ENCODE data around the gene CACNG1. TPM values are rescaled to one million over a fixed set of nuclear protein-coding genes. Genes with fewer than 3 reads are reported as not detected.
A peak's percentile ranks its signal among the peaks of the same experiment; 100 is the strongest.
"Not testable (repeated sequence)": the region's sequence is repeated elsewhere in the genome, so short reads cannot be mapped to it uniquely, and the experiment has no call there.

Gene CACNG1
- polyA plus RNA-seq, 3 donors: not detected

DNA sequence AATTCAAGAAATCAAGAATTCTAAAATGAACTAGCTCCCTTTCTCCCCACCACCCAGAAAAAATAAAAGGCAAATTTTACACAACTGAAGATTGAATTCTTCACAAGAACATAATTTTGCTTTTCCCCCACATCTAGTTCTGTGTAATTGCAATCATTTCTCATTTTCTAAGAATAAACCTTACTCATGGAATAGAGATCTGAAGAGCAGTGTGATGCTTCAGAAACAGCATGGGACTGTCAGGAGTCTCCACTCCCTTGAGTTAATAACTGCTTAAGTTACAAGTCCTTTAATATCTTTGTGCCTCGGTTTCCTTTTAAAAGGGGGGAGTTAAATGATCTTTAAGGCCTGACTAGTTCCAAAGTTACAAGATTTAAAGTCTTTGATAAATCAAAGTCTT, 53.7 kb downstream of the CACNG1 start:
- H3K27ac Mint-ChIP-seq: no peak overlapping the region
- H3K36me3 ChIP-seq (replicated peaks in 1 of 2; ENCODE audit: control insufficient read depth in 1 of 2, insufficient read depth in 2 of 2, low read length in 2 of 2): peaks cover 34 to 96% of the 10 kb centered on the region in 2 donors
- peaks cover 49 to 74% of the 10 kb centered on the region in 2 donors for H3K36me3 Mint-ChIP-seq
- no peak overlapping the region for H3K4me2 ChIP-seq (replicated peaks; ENCODE audit: extremely low read depth, low read length, poor library complexity, severe bottlenecking)
- intact Hi-C loops (cut with micrococcal nuclease): no loop called here
- H4K20me1 ChIP-seq (ENCODE audit: insufficient read depth, low read length): peaks cover 100% of the 10 kb centered on the region
- H3K79me2 ChIP-seq (ENCODE audit: insufficient read depth, low read length): peaks cover 95% of the 10 kb centered on the region
- DNase-seq: no peak
- H3K4me1 Mint-ChIP-seq: peaks cover 18% of the 10 kb centered on the region
- no peak overlapping the region for H2AFZ ChIP-seq (ENCODE audit: insufficient read depth, low read depth, low read length, poor library complexity, severe bottlenecking)
- no peaks in the 10 kb centered on the region for H3K27me3 ChIP-seq (ENCODE audit: control insufficient read depth in 2 of 2, insufficient read depth in 2 of 2, low read length in 2 of 2)
- no peak overlapping the region for H3K27ac ChIP-seq (ENCODE audit: low read depth in 1 of 2, low read length in 2 of 2)
- no peak overlapping the region for H3K4me3 ChIP-seq (replicated peaks in 1 of 3; ENCODE audit: low read depth in 2 of 3, low read length in 3 of 3)
- TF ChIP-seq, protein P1, sequence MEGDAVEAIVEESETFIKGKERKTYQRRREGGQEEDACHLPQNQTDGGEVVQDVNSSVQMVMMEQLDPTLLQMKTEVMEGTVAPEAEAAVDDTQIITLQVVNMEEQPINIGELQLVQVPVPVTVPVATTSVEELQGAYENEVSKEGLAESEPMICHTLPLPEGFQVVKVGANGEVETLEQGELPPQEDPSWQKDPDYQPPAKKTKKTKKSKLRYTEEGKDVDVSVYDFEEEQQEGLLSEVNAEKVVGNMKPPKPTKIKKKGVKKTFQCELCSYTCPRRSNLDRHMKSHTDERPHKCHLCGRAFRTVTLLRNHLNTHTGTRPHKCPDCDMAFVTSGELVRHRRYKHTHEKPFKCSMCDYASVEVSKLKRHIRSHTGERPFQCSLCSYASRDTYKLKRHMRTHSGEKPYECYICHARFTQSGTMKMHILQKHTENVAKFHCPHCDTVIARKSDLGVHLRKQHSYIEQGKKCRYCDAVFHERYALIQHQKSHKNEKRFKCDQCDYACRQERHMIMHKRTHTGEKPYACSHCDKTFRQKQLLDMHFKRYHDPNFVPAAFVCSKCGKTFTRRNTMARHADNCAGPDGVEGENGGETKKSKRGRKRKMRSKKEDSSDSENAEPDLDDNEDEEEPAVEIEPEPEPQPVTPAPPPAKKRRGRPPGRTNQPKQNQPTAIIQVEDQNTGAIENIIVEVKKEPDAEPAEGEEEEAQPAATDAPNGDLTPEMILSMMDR (IDR thresholded peaks at IDR 0.05): no peak
- no CpG with 5 or more reads among the region's 1 CpG for whole genome bisulfite sequencing (ENCODE audit: insufficient coverage)
- H3K27me3 Mint-ChIP-seq (ENCODE audit: low read depth in 3 of 3): peaks cover 0 to 3% (median 0%) of the 10 kb centered on the region in 3 donors
- H3K9me3 Mint-ChIP-seq: peaks cover 0 to 3% (median 0%) of the 10 kb centered on the region in 7 donors
- H3K4me3 Mint-ChIP-seq: no peak overlapping the region
- no peak overlapping the region for H3K9ac ChIP-seq (ENCODE audit: insufficient read depth, low read length, poor library complexity, severe bottlenecking)
- H3K9me3 ChIP-seq (replicated peaks in 1 of 2; ENCODE audit: control insufficient read depth in 1 of 2, insufficient read depth in 1 of 2, low read length in 2 of 2): no peaks in the 10 kb centered on the region
- H3K4me1 ChIP-seq (ENCODE audit: control insufficient read depth in 1 of 2, insufficient read depth in 2 of 2, low read length in 2 of 2): no peaks in the 10 kb centered on the region

DNA sequence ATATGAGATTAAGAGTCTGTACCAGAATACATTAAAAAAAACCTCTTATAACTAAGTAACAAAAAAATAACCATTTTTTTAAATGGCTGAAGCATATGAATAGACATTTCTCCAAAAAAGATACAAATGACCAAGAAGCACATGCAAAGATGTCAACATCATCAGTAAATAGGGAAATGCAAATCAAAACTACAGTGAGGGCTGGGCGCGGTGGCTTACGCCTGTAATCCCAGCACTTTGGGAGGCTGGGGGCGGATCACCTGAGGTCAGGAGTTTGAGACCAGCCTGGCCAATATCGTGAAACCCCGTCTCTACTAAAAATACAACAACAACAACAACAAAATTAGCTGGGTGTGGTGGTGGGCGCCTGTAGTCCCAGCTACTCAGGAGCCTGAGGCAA, 60.3 kb downstream of the CACNG1 start:
- H3K27ac Mint-ChIP-seq: peak overlapping the region; percentile 93 to 99 (median 97)
- H3K36me3 Mint-ChIP-seq: peaks cover 55 to 74% of the 10 kb centered on the region in 2 donors
- peak overlapping the region; percentile 58 for H3K9ac ChIP-seq (ENCODE audit: insufficient read depth, low read length, poor library complexity, severe bottlenecking)

More for the DNA sequence above, 60.3 kb downstream of the CACNG1 start:
- intact Hi-C loops (cut with micrococcal nuclease): loop anchor here in 1 of 2 donors (2.0 kb wide), 1 partner anchor 30 kb away; no protein-coding TSS in a partner anchor
- Histone ChIP-seq H3K4me1 (ENCODE audit: control insufficient read depth in 1 of 2, insufficient read depth in 2 of 2, low read length in 2 of 2) (peaks cover 15 to 23% of the 10 kb centered on the region in 2 donors), H3K79me2 (ENCODE audit: insufficient read depth, low read length) (peaks cover 52% of the 10 kb centered on the region), H4K20me1 (ENCODE audit: insufficient read depth, low read length) (peaks cover 77% of the 10 kb centered on the region), H3K27ac (ENCODE audit: low read depth in 1 of 2, low read length in 2 of 2) (peak overlapping the region; percentile 82 to 91), H3K36me3 (replicated peaks in 1 of 2; ENCODE audit: control insufficient read depth in 1 of 2, insufficient read depth in 2 of 2, low read length in 2 of 2) (peaks cover 48 to 80% of the 10 kb centered on the region in 2 donors)
- H3K4me3 Mint-ChIP-seq; H2AFZ ChIP-seq (ENCODE audit: insufficient read depth, low read depth, low read length, poor library complexity, severe bottlenecking); H3K9me3 Mint-ChIP-seq; H3K4me3 ChIP-seq (replicated peaks in 1 of 3; ENCODE audit: low read depth in 2 of 3, low read length in 3 of 3); H3K4me2 ChIP-seq (replicated peaks; ENCODE audit: extremely low read depth, low read length, poor library complexity, severe bottlenecking); H3K27me3 ChIP-seq (ENCODE audit: control insufficient read depth in 2 of 2, insufficient read depth in 2 of 2, low read length in 2 of 2); H3K27me3 Mint-ChIP-seq (ENCODE audit: low read depth in 3 of 3); H3K9me3 ChIP-seq (replicated peaks in 1 of 2; ENCODE audit: control insufficient read depth in 1 of 2, insufficient read depth in 1 of 2, low read length in 2 of 2): not testable (repeated sequence)
- peaks cover 26% of the 10 kb centered on the region for H3K4me1 Mint-ChIP-seq
- DNase-seq: peak; percentile 57 to 73 (median 57)
- WGBS (ENCODE audit: insufficient coverage): 47% methylated on average over 3 of the region's 7 CpGs

All from CD14-positive monocyte (primary cell).